Measurements from ENCODE around the gene MVD.

DNA sequence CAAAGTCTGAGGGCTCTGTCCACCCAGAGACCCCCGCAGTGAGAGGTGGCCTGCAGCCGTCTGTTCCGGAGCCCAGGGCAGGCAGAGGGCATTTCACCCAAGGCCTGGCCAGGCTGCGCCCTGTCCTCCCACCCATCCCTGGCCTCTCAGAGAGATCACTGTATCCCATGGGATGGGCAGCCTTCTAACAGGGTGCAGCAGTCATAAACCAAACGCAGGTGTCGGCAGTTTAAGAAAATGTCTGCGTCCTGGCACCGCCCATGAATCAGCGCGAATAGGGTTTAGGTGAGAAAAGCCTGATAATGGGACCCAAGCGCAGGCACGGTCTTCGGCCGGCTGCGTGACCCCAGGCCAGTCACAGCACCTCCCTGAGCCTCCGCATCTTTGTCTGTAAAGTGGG is 17.4 kb downstream of the MVD start:
- TF ChIP-seq, protein P1, sequence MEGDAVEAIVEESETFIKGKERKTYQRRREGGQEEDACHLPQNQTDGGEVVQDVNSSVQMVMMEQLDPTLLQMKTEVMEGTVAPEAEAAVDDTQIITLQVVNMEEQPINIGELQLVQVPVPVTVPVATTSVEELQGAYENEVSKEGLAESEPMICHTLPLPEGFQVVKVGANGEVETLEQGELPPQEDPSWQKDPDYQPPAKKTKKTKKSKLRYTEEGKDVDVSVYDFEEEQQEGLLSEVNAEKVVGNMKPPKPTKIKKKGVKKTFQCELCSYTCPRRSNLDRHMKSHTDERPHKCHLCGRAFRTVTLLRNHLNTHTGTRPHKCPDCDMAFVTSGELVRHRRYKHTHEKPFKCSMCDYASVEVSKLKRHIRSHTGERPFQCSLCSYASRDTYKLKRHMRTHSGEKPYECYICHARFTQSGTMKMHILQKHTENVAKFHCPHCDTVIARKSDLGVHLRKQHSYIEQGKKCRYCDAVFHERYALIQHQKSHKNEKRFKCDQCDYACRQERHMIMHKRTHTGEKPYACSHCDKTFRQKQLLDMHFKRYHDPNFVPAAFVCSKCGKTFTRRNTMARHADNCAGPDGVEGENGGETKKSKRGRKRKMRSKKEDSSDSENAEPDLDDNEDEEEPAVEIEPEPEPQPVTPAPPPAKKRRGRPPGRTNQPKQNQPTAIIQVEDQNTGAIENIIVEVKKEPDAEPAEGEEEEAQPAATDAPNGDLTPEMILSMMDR (IDR thresholded peaks at IDR 0.05; ENCODE audit: low read length): no peak
- TF ChIP-seq EZH2 (IDR thresholded peaks at IDR 0.05; ENCODE audit: borderline replicate concordance, low read length): no peak

All from OCI-LY1 (cell line).